MM.1S (cell line): ENCODE results near the gene VPS9D1.

ENCODE experiments used
- EZH2phosphoT487 ChIP-seq: fragments of 300-600 bp; sonication (generic); IDR thresholded peaks from 2 replicates; pipeline ENCODE4 v1.6.1; 2018; ENCODE audit warnings: antibody characterized with exemption, low read length
- TF ChIP-seq, protein P1 (sequence below): fragments of 300-600 bp; sonication (generic); IDR thresholded peaks from 2 replicates; pipeline ENCODE4 v1.5.1; 2016; ENCODE audit warnings: antibody characterized with exemption, low read length, mixed read lengths

DNA sequence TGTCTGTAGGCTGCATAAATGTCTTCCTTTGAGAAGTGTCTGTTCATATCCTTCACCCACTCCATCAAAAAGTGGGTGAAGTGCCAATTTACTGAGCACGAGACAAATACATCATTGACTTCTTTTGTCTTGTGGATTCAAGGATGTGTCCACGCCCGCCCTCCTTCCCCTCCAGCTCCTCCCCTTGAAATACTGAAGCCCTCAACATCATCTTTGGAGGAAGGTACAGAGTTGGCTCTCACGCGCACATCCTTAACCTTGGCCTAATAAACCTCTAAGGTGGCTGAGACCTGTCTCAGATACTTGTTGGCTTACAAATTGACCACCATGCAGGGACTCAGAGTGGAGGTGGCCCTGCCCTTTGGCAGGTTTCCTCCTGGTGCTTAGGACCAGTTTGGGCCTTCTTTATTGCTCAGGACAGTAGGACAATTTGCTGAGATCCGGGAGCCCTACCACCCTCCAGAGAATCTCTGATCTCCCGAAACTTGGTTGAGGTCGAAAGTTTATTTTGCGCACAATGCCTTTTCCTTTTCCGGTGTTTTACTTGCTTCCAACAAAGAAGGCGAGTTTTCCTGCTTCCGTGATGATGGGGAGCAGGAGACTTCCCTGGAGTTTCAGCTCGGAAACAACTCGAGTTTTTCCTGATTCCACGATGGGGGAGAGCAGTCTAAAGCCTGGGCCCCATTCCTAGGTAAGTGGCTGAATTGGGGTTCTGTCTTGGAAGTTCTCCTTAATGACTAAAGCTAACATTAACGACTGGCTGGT lies 48.3 kb downstream of the VPS9D1 start:
- TF ChIP-seq, protein P1, sequence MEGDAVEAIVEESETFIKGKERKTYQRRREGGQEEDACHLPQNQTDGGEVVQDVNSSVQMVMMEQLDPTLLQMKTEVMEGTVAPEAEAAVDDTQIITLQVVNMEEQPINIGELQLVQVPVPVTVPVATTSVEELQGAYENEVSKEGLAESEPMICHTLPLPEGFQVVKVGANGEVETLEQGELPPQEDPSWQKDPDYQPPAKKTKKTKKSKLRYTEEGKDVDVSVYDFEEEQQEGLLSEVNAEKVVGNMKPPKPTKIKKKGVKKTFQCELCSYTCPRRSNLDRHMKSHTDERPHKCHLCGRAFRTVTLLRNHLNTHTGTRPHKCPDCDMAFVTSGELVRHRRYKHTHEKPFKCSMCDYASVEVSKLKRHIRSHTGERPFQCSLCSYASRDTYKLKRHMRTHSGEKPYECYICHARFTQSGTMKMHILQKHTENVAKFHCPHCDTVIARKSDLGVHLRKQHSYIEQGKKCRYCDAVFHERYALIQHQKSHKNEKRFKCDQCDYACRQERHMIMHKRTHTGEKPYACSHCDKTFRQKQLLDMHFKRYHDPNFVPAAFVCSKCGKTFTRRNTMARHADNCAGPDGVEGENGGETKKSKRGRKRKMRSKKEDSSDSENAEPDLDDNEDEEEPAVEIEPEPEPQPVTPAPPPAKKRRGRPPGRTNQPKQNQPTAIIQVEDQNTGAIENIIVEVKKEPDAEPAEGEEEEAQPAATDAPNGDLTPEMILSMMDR, result no peak
- no peak for TF ChIP-seq EZH2phosphoT487
